Endometrial microvascular endothelial cells (primary cell): Measurements from ENCODE around the gene CACNG5. TPM values are rescaled to one million over a fixed set of nuclear protein-coding genes. Genes with fewer than 3 reads are reported as not detected.

Experiments
- in situ Hi-C: cut with HindIII; loops from 2 replicates; pipeline ENCODE4 v1.10.0; 2017; ENCODE audit warnings: low sequenced_read_pairs, low pct_unique_long_range_greater_than_20kb; ENCODE audit errors: inconsistent ontology term
- total RNA-seq: library from RNA; depleted of rRNA; stranded (reverse); fragments of >200 nt; gene quantifications from one replicate; pipeline ENCODE4 v1.2.3, GENCODE V29; 2015; ENCODE audit errors: inconsistent ontology term

The CACNG5 gene
- total RNA-seq, 1 donor from 2014 or later, result not detected

- in situ Hi-C loops, result no loop called here
Observed at GRCh38 chr17:66817750-66818149, 17.2 kb upstream of the CACNG5 start.

- in situ Hi-C loops, result no loop called here
Observed at GRCh38 chr17:66819466-66819865, 15.5 kb upstream of the CACNG5 start.

- in situ Hi-C loops, result no loop called here
Observed at GRCh38 chr17:66822009-66822408, 12.9 kb upstream of the CACNG5 start.

GRCh38 chr17:66826856-66827255 lies 8.1 kb upstream of the CACNG5 start:
- in situ Hi-C loops, result no loop called here

- in situ Hi-C loops, result no loop called here
Observed at GRCh38 chr17:66829386-66829864, 5.5 kb upstream of the CACNG5 start.

- in situ Hi-C loops, result no loop called here
Observed at GRCh38 chr17:66829883-66830282, 5.0 kb upstream of the CACNG5 start.

- in situ Hi-C loops, result no loop called here
Observed at GRCh38 chr17:66830451-66830850, 4.5 kb upstream of the CACNG5 start.

GRCh38 chr17:66831383-66832210 lies 3.3 kb upstream of the CACNG5 start:
- in situ Hi-C loops, result no loop called here

GRCh38 chr17:66833201-66833600 lies 1.7 kb upstream of the CACNG5 start:
- in situ Hi-C loops, result no loop called here

GRCh38 chr17:66834426-66834918 lies 445 bp upstream of the CACNG5 start:
- in situ Hi-C loops, result no loop called here

- in situ Hi-C loops, result no loop called here
Observed at GRCh38 chr17:66835476-66835875, 559 bp downstream of the CACNG5 start.

GRCh38 chr17:66836063-66837005 lies 1.4 kb downstream of the CACNG5 start:
- in situ Hi-C loops, result no loop called here

GRCh38 chr17:66837226-66837625 lies 2.3 kb downstream of the CACNG5 start:
- in situ Hi-C loops, result no loop called here

- in situ Hi-C loops, result no loop called here
Observed at GRCh38 chr17:66837885-66838665, 3.2 kb downstream of the CACNG5 start.

- in situ Hi-C loops, result no loop called here
Observed at GRCh38 chr17:66839616-66840015, 4.7 kb downstream of the CACNG5 start.

- in situ Hi-C loops, result no loop called here
Observed at GRCh38 chr17:66840061-66840460, 5.1 kb downstream of the CACNG5 start.

- in situ Hi-C loops, result no loop called here
Observed at GRCh38 chr17:66841328-66841727, 6.4 kb downstream of the CACNG5 start.

- in situ Hi-C loops, result no loop called here
Observed at GRCh38 chr17:66841744-66842143, 6.8 kb downstream of the CACNG5 start.

- in situ Hi-C loops, result no loop called here
Observed at GRCh38 chr17:66842505-66842904, 7.6 kb downstream of the CACNG5 start.
